ENCODE results near the gene ELANE.
"Not testable (repeated sequence)": the region's sequence is repeated elsewhere in the genome, so short reads cannot be mapped to it uniquely, and the experiment has no call there.

The ELANE gene

DNA sequence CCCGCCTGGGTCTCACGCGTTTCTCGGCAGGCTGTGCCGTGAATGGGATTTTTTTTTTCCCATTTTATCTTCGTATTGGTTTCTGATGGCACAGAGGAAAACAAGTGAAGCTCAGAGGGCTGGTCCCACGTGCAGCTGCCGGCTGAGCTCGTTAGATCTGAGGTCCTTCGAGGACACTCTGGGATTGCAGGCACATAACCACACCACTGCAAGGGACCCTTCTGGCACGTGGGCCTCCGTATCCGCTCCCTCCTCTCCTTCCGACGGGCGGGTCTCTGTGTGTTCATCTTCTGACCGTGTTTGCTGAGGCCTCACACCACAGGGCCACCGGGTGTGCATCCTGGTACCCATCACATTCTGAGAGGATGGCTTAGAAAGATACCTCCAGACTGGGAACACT, 24.0 kb downstream of the ELANE start:
- H3K4me3 ChIP-seq (replicated peaks; ENCODE audit: insufficient read depth, low read length), result no peak overlapping the region
- H3K27ac ChIP-seq (replicated peaks), result no peak overlapping the region

DNA sequence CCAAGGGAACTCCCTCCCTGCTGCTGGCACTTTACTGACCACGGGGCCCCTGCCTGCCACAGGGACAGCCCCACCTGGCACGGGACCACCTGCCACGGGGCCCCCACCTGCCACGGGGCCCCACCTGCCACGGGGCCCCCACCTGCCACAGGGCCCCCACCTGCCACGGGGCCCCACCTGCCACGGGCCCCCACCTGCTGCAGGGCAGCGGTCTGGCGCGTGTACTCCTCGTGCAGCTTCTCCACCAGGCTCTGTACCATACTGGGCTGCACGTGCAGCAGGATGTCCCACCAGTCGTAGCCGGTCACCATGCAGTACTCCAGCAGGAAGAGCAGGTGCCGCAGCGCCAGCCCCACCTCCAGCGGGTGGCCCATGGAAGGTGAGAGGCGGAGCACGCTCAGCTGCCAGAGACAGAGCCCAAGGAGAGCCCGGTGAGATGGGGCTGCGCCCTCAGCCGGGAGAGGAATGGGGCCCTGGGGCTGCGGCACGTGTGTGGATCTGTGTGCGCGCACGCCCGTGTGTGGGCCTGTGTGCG, 24.7 kb downstream of the ELANE start:
- no peaks in the 10 kb centered on the region for H3K27me3 ChIP-seq (ENCODE audit: insufficient read depth, poor library complexity, severe bottlenecking)
- no peak overlapping the region for H3K4me3 ChIP-seq (replicated peaks; ENCODE audit: insufficient read depth, low read length)
- no peak for DNase-seq (ENCODE audit: low read depth in 1 of 2, low spot score in 1 of 2)
- no peak overlapping the region for H3K27ac ChIP-seq (replicated peaks)
- TF ChIP-seq POLR2AphosphoS5 (IDR thresholded peaks at IDR 0.05; ENCODE audit: low read depth) (no peak), REST (IDR thresholded peaks at IDR 0.05; ENCODE audit: insufficient replicate concordance, low read depth) (no peak), SPI1 (IDR thresholded peaks at IDR 0.05; ENCODE audit: borderline replicate concordance, low read depth) (no peak), GABPA (IDR thresholded peaks at IDR 0.05; ENCODE audit: low read depth) (no peak)
- TF ChIP-seq, protein P1, sequence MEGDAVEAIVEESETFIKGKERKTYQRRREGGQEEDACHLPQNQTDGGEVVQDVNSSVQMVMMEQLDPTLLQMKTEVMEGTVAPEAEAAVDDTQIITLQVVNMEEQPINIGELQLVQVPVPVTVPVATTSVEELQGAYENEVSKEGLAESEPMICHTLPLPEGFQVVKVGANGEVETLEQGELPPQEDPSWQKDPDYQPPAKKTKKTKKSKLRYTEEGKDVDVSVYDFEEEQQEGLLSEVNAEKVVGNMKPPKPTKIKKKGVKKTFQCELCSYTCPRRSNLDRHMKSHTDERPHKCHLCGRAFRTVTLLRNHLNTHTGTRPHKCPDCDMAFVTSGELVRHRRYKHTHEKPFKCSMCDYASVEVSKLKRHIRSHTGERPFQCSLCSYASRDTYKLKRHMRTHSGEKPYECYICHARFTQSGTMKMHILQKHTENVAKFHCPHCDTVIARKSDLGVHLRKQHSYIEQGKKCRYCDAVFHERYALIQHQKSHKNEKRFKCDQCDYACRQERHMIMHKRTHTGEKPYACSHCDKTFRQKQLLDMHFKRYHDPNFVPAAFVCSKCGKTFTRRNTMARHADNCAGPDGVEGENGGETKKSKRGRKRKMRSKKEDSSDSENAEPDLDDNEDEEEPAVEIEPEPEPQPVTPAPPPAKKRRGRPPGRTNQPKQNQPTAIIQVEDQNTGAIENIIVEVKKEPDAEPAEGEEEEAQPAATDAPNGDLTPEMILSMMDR (IDR thresholded peaks at IDR 0.05; ENCODE audit: insufficient read depth, low read length), result no peak

More for the DNA sequence above, 24.0 kb downstream of the ELANE start:
- TF ChIP-seq, protein P1 (IDR thresholded peaks at IDR 0.05; ENCODE audit: insufficient read depth, low read length), result no peak
- TF ChIP-seq POLR2AphosphoS5 (IDR thresholded peaks at IDR 0.05; ENCODE audit: low read depth) (no peak), REST (IDR thresholded peaks at IDR 0.05; ENCODE audit: insufficient replicate concordance, low read depth) (no peak), SPI1 (IDR thresholded peaks at IDR 0.05; ENCODE audit: borderline replicate concordance, low read depth) (no peak), GABPA (IDR thresholded peaks at IDR 0.05; ENCODE audit: low read depth) (no peak)
- no peak for DNase-seq (ENCODE audit: low read depth in 1 of 2, low spot score in 1 of 2)
- no peaks in the 10 kb centered on the region for H3K27me3 ChIP-seq (ENCODE audit: insufficient read depth, poor library complexity, severe bottlenecking)

DNA sequence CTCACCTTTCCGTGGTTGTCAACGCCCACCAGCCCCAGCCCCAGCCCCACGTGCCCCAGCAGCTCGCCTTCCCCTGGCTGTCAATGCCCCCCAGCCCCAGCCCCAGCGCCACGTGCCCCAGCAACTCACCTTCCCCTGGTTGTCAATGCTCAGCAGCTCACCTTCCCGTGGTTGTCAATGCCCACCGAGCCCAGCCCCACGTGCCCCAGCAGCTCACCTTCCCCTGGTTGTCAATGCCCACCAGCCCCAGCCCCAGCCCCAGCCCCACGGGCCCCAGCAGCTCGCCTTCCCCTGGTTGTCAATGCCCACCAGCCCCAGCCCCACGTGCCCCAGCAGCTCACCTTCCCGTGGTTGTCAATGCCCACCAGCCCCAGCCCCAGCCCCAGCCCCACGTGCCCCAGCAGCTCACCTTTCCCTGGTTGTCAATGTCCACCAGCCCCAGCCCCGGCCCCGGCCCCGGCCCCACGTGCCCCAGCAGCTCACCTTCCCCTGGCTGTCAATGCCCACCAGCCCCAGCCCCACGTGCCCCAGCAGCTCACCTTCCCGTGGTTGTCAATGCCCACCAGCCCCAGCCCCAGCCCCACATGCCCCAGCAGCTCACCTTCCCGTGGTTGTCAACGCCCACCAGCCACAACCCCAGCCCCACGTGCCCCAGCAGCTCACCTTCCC, 26.0 kb downstream of the ELANE start:
- not testable (repeated sequence) for DNase-seq (ENCODE audit: low read depth in 1 of 2, low spot score in 1 of 2); H3K27me3 ChIP-seq (ENCODE audit: insufficient read depth, poor library complexity, severe bottlenecking); H3K4me3 ChIP-seq (replicated peaks; ENCODE audit: insufficient read depth, low read length); H3K27ac ChIP-seq (replicated peaks)

- not testable (repeated sequence) for H3K27me3 ChIP-seq (ENCODE audit: insufficient read depth, poor library complexity, severe bottlenecking); DNase-seq (ENCODE audit: low read depth in 1 of 2, low spot score in 1 of 2); H3K4me3 ChIP-seq (replicated peaks; ENCODE audit: insufficient read depth, low read length); H3K27ac ChIP-seq (replicated peaks)
Measured at GRCh38 chr19:878751-879561, 26.9 kb downstream of the ELANE start.
